Measurements from ENCODE around the gene DNAAF8. TPM values are rescaled to one million over a fixed set of nuclear protein-coding genes. Genes with fewer than 3 reads are reported as not detected.
"Not testable (repeated sequence)": the region's sequence is repeated elsewhere in the genome, so short reads cannot be mapped to it uniquely, and the experiment has no call there.

The DNAAF8 gene
- polyA plus RNA-seq, 3 donors, result 0.04 to 0.36 TPM; not detected in 1

GRCh38 chr16:4736546-4736945, 2.2 kb downstream of the DNAAF8 start:
- Mint-ChIP-seq H3K27me3 (ENCODE audit: low read depth in 3 of 3) (peaks cover 0 to 2% (median 0%) of the 10 kb centered on the region in 3 donors), H3K9me3 (no peaks in the 10 kb centered on the region), H3K27ac (no peak overlapping the region), H3K4me3 (no peak overlapping the region), H3K36me3 (no peaks in the 10 kb centered on the region), H3K4me1 (peaks cover 14% of the 10 kb centered on the region)
- intact Hi-C loops (cut with micrococcal nuclease), result no loop called here
- Histone ChIP-seq H4K20me1 (ENCODE audit: insufficient read depth, low read length) (no peaks in the 10 kb centered on the region), H3K9ac (ENCODE audit: insufficient read depth, low read length, poor library complexity, severe bottlenecking) (no peak overlapping the region), H3K36me3 (replicated peaks in 1 of 2; ENCODE audit: control insufficient read depth in 1 of 2, insufficient read depth in 2 of 2, low read length in 2 of 2) (no peaks in the 10 kb centered on the region), H3K4me2 (replicated peaks; ENCODE audit: extremely low read depth, low read length, poor library complexity, severe bottlenecking) (no peak overlapping the region), H3K4me3 (replicated peaks in 1 of 3; ENCODE audit: low read depth in 2 of 3, low read length in 3 of 3) (no peak overlapping the region), H3K79me2 (ENCODE audit: insufficient read depth, low read length) (peaks cover 10% of the 10 kb centered on the region), H3K27me3 (ENCODE audit: control insufficient read depth in 2 of 2, insufficient read depth in 2 of 2, low read length in 2 of 2) (no peaks in the 10 kb centered on the region), H2AFZ (ENCODE audit: insufficient read depth, low read depth, low read length, poor library complexity, severe bottlenecking) (no peak overlapping the region), H3K27ac (ENCODE audit: low read depth in 1 of 2, low read length in 2 of 2) (no peak overlapping the region), H3K4me1 (ENCODE audit: control insufficient read depth in 1 of 2, insufficient read depth in 2 of 2, low read length in 2 of 2) (peaks cover 16 to 20% of the 10 kb centered on the region in 2 donors), H3K9me3 (replicated peaks in 1 of 2; ENCODE audit: control insufficient read depth in 1 of 2, insufficient read depth in 1 of 2, low read length in 2 of 2) (no peaks in the 10 kb centered on the region)
- TF ChIP-seq CTCF (IDR thresholded peaks at IDR 0.05), result no peak
- WGBS (ENCODE audit: insufficient coverage), result 91% methylated on average over 4 of the region's 4 CpGs
- no peak for DNase-seq

GRCh38 chr16:4737545-4737944, 3.2 kb downstream of the DNAAF8 start:
- Mint-ChIP-seq H3K4me1 (peaks cover 14% of the 10 kb centered on the region), H3K36me3 (no peaks in the 10 kb centered on the region), H3K9me3 (no peaks in the 10 kb centered on the region), H3K4me3 (no peak overlapping the region), H3K27ac (no peak overlapping the region), H3K27me3 (ENCODE audit: low read depth in 3 of 3) (peaks cover 0 to 6% (median 0%) of the 10 kb centered on the region in 3 donors)
- intact Hi-C loops (cut with micrococcal nuclease), result no loop called here
- no peaks in the 10 kb centered on the region for H3K27me3 ChIP-seq (ENCODE audit: control insufficient read depth in 2 of 2, insufficient read depth in 2 of 2, low read length in 2 of 2)
- peaks cover 16 to 20% of the 10 kb centered on the region in 2 donors for H3K4me1 ChIP-seq (ENCODE audit: control insufficient read depth in 1 of 2, insufficient read depth in 2 of 2, low read length in 2 of 2)
- H3K79me2 ChIP-seq (ENCODE audit: insufficient read depth, low read length), result peaks cover 5% of the 10 kb centered on the region
- no peak overlapping the region for H3K9ac ChIP-seq (ENCODE audit: insufficient read depth, low read length, poor library complexity, severe bottlenecking)
- no peak overlapping the region for H3K27ac ChIP-seq (ENCODE audit: low read depth in 1 of 2, low read length in 2 of 2)
- no peak overlapping the region for H2AFZ ChIP-seq (ENCODE audit: insufficient read depth, low read depth, low read length, poor library complexity, severe bottlenecking)
- no peak overlapping the region for H3K4me2 ChIP-seq (replicated peaks; ENCODE audit: extremely low read depth, low read length, poor library complexity, severe bottlenecking)
- no peak for DNase-seq
- H3K9me3 ChIP-seq (replicated peaks in 1 of 2; ENCODE audit: control insufficient read depth in 1 of 2, insufficient read depth in 1 of 2, low read length in 2 of 2), result no peaks in the 10 kb centered on the region
- H3K4me3 ChIP-seq (replicated peaks in 1 of 3; ENCODE audit: low read depth in 2 of 3, low read length in 3 of 3), result no peak overlapping the region
- no peaks in the 10 kb centered on the region for H4K20me1 ChIP-seq (ENCODE audit: insufficient read depth, low read length)
- WGBS (ENCODE audit: insufficient coverage), result 93% methylated on average over 10 of the region's 15 CpGs
- no peaks in the 10 kb centered on the region for H3K36me3 ChIP-seq (replicated peaks in 1 of 2; ENCODE audit: control insufficient read depth in 1 of 2, insufficient read depth in 2 of 2, low read length in 2 of 2)
- no peak for TF ChIP-seq CTCF (IDR thresholded peaks at IDR 0.05)

GRCh38 chr16:4738370-4738769, 4.0 kb downstream of the DNAAF8 start:
- H3K36me3 Mint-ChIP-seq; H3K9me3 ChIP-seq (replicated peaks in 1 of 2; ENCODE audit: control insufficient read depth in 1 of 2, insufficient read depth in 1 of 2, low read length in 2 of 2); H3K27ac Mint-ChIP-seq; H3K36me3 ChIP-seq (replicated peaks in 1 of 2; ENCODE audit: control insufficient read depth in 1 of 2, insufficient read depth in 2 of 2, low read length in 2 of 2); H4K20me1 ChIP-seq (ENCODE audit: insufficient read depth, low read length); H3K27ac ChIP-seq (ENCODE audit: low read depth in 1 of 2, low read length in 2 of 2); H3K9ac ChIP-seq (ENCODE audit: insufficient read depth, low read length, poor library complexity, severe bottlenecking); DNase-seq; H3K79me2 ChIP-seq (ENCODE audit: insufficient read depth, low read length); H3K4me2 ChIP-seq (replicated peaks; ENCODE audit: extremely low read depth, low read length, poor library complexity, severe bottlenecking); H3K4me3 Mint-ChIP-seq; intact Hi-C loops (cut with micrococcal nuclease); H3K27me3 ChIP-seq (ENCODE audit: control insufficient read depth in 2 of 2, insufficient read depth in 2 of 2, low read length in 2 of 2); H2AFZ ChIP-seq (ENCODE audit: insufficient read depth, low read depth, low read length, poor library complexity, severe bottlenecking); H3K4me3 ChIP-seq (replicated peaks in 1 of 3; ENCODE audit: low read depth in 2 of 3, low read length in 3 of 3); H3K9me3 Mint-ChIP-seq: not testable (repeated sequence)
- H3K4me1 ChIP-seq (ENCODE audit: control insufficient read depth in 1 of 2, insufficient read depth in 2 of 2, low read length in 2 of 2), result peaks cover 16 to 20% of the 10 kb centered on the region in 2 donors
- H3K27me3 Mint-ChIP-seq (ENCODE audit: low read depth in 3 of 3), result peaks cover 5 to 13% (median 5%) of the 10 kb centered on the region in 3 donors
- WGBS (ENCODE audit: insufficient coverage), result 95% methylated on average over 3 of the region's 5 CpGs
- H3K4me1 Mint-ChIP-seq, result peaks cover 18% of the 10 kb centered on the region
